KMS-11 (cell line): Measurements from ENCODE around the gene GFER.

Experiments used
- H2AFZ ChIP-seq: fragments of 200-600 bp; sonication (generic); 2 replicates; pipeline ENCODE4 v1.6.1; 2016; ENCODE audit warnings: antibody characterized with exemption, mixed run types, low read depth
- H3K27ac ChIP-seq: fragments of 200-600 bp; sonication (generic); 2 replicates; pipeline ENCODE4 v1.6.1; 2016; ENCODE audit warnings: mild to moderate bottlenecking, mixed run types
- H3K27me3 ChIP-seq: fragments of 200-600 bp; sonication (generic); 2 replicates; pipeline ENCODE4 v1.6.1; 2017; ENCODE audit warnings: mild to moderate bottlenecking, low read depth, mixed run types, moderate library complexity; ENCODE audit not compliant: insufficient read depth
- H3K36me3 ChIP-seq: fragments of 200-600 bp; sonication (generic); 2 replicates; pipeline ENCODE4 v1.6.1; 2017; ENCODE audit warnings: mild to moderate bottlenecking, mixed run types; ENCODE audit not compliant: insufficient read depth
- H3K4me1 ChIP-seq: fragments of 200-600 bp; sonication (generic); 2 replicates; pipeline ENCODE4 v1.6.1; 2016; ENCODE audit warnings: mild to moderate bottlenecking, low read depth, mixed run types; ENCODE audit not compliant: poor library complexity, severe bottlenecking
- H3K4me2 ChIP-seq: fragments of 200-600 bp; sonication (generic); 2 replicates; pipeline ENCODE4 v1.7.0; 2016; ENCODE audit warnings: mild to moderate bottlenecking, mixed run types
- H3K4me3 ChIP-seq: fragments of 200-600 bp; sonication (generic); IDR thresholded peaks from 2 replicates; pipeline ENCODE4 v1.6.1; 2017; ENCODE audit warnings: low read depth, low read length, mixed read lengths; ENCODE audit not compliant: insufficient read depth
- H3K79me2 ChIP-seq: fragments of 200-600 bp; sonication (generic); 2 replicates; pipeline ENCODE4 v1.6.1; 2016; ENCODE audit warnings: low read depth, mixed run types; ENCODE audit not compliant: insufficient read depth
- H3K9ac ChIP-seq: fragments of 200-600 bp; sonication (generic); 2 replicates; pipeline ENCODE4 v1.6.1; 2016; ENCODE audit warnings: mild to moderate bottlenecking, mixed run types
- H4K20me1 ChIP-seq: fragments of 200-600 bp; sonication (generic); 2 replicates; pipeline ENCODE4 v1.6.1; 2016; ENCODE audit warnings: mild to moderate bottlenecking, mixed run types; ENCODE audit not compliant: insufficient read depth
- TF ChIP-seq, protein P1 (sequence below): fragments of 200-600 bp; sonication (generic); conservative IDR thresholded peaks from 2 replicates; pipeline ENCODE4 v1.6.1; 2017; ENCODE audit warnings: low read depth, mild to moderate bottlenecking, antibody characterized with exemption, low read length, moderate library complexity, mixed read lengths

GFER gene

DNA sequence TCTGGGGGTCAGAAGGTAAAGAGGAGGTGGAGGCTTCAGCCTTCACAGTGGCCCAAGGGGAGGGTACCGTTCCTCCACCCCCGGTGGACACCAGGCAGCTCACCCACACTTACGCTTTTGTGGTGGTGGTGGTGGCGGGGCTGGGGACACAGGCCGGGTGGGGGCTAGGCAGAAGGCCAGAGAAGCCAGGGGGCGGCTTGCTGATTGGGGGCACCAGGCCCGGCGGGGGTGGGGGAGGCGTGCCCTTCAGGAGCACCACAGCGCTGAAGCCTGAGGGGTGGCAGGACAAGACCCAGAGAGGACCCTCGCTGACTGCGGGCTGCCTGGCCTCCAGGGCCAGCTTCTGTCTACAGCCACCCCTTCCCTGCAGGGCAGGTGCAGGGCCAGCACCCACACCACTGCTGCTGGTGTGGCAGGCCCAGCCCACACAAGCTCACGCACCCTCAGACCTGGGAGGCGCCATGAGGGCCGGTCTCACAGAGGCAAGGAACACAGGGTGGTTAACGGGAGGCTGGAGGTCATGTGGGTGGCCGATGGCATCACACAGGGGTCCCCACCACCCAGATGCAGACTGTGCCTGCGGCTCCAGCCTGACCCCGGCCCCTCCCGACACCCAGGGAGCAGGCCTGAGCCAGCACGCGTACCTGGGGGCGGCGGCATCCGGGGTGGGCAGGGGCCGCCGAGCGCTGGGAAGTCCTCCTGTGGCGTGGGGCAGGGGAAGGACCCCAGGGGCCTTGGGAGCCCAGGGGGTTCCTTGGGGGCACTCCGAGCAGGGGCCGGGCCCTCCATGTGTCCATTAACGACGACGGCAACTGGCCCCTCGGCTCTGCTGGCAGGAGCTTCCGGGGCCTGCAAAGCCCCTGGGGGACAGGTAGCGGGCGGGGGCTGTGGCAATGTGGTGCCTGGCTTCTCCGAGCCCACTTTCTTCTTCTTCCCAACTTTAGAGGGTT lies 15.1 kb downstream of the GFER start:
- TF ChIP-seq, protein P1, sequence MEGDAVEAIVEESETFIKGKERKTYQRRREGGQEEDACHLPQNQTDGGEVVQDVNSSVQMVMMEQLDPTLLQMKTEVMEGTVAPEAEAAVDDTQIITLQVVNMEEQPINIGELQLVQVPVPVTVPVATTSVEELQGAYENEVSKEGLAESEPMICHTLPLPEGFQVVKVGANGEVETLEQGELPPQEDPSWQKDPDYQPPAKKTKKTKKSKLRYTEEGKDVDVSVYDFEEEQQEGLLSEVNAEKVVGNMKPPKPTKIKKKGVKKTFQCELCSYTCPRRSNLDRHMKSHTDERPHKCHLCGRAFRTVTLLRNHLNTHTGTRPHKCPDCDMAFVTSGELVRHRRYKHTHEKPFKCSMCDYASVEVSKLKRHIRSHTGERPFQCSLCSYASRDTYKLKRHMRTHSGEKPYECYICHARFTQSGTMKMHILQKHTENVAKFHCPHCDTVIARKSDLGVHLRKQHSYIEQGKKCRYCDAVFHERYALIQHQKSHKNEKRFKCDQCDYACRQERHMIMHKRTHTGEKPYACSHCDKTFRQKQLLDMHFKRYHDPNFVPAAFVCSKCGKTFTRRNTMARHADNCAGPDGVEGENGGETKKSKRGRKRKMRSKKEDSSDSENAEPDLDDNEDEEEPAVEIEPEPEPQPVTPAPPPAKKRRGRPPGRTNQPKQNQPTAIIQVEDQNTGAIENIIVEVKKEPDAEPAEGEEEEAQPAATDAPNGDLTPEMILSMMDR: no peak
- no peak overlapping the region for H3K27ac ChIP-seq
- H3K79me2 ChIP-seq: peaks cover 5% of the 10 kb centered on the region; the same call in 1 of the 2 replicates
- H3K36me3 ChIP-seq: no peaks in the 10 kb centered on the region
- no peaks in the 10 kb centered on the region for H4K20me1 ChIP-seq
- no peak overlapping the region for H3K9ac ChIP-seq
- H3K4me1 ChIP-seq: peaks cover 3% of the 10 kb centered on the region
- no peak overlapping the region for H2AFZ ChIP-seq
- no peak overlapping the region for H3K4me2 ChIP-seq
- H3K4me3 ChIP-seq: no peak overlapping the region
- H3K27me3 ChIP-seq: no peaks in the 10 kb centered on the region

DNA sequence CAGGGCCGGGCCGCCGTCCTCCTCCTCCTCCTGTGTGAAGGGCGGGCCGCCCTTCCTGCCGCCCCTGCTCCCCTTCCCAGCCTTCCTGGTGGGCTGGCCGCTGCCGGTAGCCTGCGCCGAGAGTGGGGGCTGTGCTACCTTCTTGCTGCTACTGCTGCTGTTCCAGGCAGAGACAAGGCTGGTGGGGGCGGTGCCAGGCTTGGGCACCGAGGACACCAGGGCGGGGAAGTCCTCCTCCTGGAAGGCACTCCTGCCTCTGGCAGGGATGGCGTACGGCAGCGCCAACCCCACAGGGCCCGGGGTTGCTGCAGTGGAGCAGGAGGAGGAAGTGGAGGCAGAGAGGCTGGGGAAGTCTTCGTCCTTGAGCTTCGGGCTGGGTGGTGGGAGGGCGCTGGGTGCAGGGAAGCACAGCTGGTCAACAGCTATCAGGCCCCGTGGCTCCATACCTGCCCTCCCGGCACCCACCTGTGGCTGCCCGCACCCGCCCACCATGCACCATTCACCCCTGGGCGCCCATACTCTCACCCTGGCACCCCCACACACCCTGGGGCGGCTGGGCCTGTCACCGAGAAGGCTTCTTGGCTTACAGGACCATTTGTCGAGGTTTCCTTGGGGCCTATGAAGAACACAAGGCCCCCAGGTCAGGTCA lies 16.0 kb downstream of the GFER start:
- H3K27me3 ChIP-seq: no peaks in the 10 kb centered on the region
- peaks cover 13% of the 10 kb centered on the region; the same call in 1 of the 2 replicates for H3K79me2 ChIP-seq
- TF ChIP-seq, protein P1: no peak
- H3K9ac ChIP-seq: no peak overlapping the region
- no peak overlapping the region for H3K4me3 ChIP-seq
- no peaks in the 10 kb centered on the region for H3K36me3 ChIP-seq
- H3K4me1 ChIP-seq: peaks cover 3% of the 10 kb centered on the region
- H3K4me2 ChIP-seq: no peak overlapping the region
- no peak overlapping the region for H2AFZ ChIP-seq
- no peaks in the 10 kb centered on the region for H4K20me1 ChIP-seq
- no peak overlapping the region for H3K27ac ChIP-seq

DNA sequence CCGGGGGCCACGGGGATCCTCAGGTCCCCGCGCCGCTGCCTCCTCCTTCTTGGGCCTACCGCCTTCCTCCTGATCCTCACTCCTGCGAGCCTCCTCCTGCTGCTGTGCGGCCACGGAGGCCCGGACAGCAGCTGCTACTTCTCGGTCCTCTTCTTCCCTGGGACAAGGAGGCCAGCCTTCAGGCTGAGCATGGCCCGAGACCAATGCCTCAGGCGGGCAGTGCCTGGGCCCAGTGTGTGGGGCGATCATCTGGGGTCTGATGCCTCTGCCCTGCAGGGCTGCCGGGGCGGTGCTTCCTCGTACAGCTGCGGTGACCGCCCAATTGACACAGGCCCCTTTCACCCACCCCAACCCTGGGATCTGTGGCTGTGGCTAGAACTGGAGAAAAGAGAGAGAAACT lies 17.0 kb downstream of the GFER start:
- H3K79me2 ChIP-seq: peaks cover 23% of the 10 kb centered on the region
- H4K20me1 ChIP-seq: peaks cover 3% of the 10 kb centered on the region; the same call in 1 of the 2 replicates
- TF ChIP-seq, protein P1: no peak
- no peak overlapping the region for H2AFZ ChIP-seq
- no peaks in the 10 kb centered on the region for H3K4me1 ChIP-seq
- no peak overlapping the region for H3K4me3 ChIP-seq
- H3K4me2 ChIP-seq: no peak overlapping the region
- no peaks in the 10 kb centered on the region for H3K36me3 ChIP-seq
- H3K9ac ChIP-seq: no peak overlapping the region
- H3K27me3 ChIP-seq: no peaks in the 10 kb centered on the region
- no peak overlapping the region for H3K27ac ChIP-seq

DNA sequence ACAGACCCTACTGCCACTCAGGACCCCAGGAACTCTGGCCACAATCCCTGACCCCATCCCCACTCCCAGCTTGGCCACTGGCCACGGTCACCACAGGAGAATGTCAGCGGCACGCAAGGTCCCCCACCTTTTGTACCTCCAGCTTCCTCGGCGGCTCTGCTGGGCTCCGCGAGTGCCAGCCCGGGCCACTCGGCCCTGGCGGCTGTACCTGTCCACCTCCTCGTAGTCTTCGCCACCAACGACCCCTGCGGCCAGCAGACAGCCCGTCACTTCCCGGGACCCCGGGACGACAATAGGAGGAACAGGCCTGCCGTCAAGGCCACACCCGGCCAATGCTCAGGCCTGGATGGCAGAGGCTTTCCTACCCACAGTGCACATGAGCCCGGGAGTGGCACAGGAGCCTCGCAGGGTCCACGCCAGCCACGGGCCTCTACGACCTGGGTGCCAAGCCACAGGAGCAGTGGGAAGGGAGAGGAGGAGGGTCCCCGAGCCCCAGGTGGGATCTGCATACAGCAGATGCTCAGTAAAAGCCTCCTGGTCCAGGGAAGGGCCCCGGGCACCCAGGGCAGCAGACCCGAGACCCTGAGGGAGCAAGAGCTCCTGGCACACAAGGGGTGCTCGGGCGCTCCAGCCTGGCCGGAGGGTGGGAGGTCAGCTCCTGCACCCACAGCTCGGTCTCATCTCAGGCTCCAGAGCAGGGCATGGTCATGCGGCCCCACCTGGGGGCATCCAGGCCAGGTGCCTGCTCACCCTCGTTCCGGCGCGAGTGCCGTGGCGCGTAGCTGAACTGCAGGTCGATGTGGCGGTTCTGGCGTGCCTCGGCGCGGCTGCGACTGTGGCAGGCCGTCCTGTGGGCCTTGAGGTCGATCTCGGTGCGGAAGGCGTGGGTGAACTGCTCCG lies 17.7 kb downstream of the GFER start:
- Histone ChIP-seq H4K20me1 (peaks cover 3% of the 10 kb centered on the region; the same call in 1 of the 2 replicates), H3K9ac (no peak overlapping the region), H3K79me2 (peaks cover 29% of the 10 kb centered on the region), H3K4me2 (no peak overlapping the region), H3K4me3 (no peak overlapping the region), H3K36me3 (no peaks in the 10 kb centered on the region), H3K4me1 (no peaks in the 10 kb centered on the region), H3K27me3 (no peaks in the 10 kb centered on the region), H2AFZ (no peak overlapping the region), H3K27ac (no peak overlapping the region)
- TF ChIP-seq, protein P1: no peak
